ENCODE data around the gene ROBO3. TPM values are rescaled to one million over a fixed set of nuclear protein-coding genes. Genes with fewer than 3 reads are reported as not detected.

The ROBO3 gene, protein sequence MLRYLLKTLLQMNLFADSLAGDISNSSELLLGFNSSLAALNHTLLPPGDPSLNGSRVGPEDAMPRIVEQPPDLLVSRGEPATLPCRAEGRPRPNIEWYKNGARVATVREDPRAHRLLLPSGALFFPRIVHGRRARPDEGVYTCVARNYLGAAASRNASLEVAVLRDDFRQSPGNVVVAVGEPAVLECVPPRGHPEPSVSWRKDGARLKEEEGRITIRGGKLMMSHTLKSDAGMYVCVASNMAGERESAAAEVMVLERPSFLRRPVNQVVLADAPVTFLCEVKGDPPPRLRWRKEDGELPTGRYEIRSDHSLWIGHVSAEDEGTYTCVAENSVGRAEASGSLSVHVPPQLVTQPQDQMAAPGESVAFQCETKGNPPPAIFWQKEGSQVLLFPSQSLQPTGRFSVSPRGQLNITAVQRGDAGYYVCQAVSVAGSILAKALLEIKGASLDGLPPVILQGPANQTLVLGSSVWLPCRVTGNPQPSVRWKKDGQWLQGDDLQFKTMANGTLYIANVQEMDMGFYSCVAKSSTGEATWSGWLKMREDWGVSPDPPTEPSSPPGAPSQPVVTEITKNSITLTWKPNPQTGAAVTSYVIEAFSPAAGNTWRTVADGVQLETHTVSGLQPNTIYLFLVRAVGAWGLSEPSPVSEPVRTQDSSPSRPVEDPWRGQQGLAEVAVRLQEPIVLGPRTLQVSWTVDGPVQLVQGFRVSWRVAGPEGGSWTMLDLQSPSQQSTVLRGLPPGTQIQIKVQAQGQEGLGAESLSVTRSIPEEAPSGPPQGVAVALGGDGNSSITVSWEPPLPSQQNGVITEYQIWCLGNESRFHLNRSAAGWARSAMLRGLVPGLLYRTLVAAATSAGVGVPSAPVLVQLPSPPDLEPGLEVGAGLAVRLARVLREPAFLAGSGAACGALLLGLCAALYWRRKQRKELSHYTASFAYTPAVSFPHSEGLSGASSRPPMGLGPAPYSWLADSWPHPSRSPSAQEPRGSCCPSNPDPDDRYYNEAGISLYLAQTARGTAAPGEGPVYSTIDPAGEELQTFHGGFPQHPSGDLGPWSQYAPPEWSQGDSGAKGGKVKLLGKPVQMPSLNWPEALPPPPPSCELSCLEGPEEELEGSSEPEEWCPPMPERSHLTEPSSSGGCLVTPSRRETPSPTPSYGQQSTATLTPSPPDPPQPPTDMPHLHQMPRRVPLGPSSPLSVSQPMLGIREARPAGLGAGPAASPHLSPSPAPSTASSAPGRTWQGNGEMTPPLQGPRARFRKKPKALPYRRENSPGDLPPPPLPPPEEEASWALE (N-terminal part only)
- total RNA-seq: 10.8 TPM

- no peak for DNase-seq
Measured at GRCh38 chr11:124865181-124865901, at the start of gene ROBO3. ROBO3 (plus strand) TSS chr11:124865432; CDS start chr11:124865578, 146 bp downstream.

DNA sequence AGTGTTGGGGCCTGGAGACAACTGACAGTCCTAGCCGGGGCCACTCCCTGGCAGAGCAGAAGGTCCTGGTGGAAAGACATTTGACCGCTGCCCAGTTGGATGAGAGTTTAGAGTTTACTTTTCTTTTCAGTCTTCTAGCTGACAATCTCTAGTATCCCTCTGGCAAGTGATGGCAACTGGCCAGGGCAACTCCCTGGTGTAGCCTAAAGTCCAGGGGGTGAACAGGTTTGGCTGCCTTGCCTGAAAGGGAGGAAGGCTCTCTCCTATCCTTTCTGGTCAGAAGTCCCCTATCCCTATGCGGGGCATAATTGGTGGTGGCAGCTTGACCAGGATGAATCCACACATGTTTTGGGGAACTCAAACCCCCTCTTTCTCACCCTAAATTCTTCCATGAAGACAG, 48.2 kb upstream of the ROBO3 start:
- DNase-seq: no peak

- no peak for DNase-seq
Measured at GRCh38 chr11:124821995-124822730, 43.1 kb upstream of the ROBO3 start.

DNA sequence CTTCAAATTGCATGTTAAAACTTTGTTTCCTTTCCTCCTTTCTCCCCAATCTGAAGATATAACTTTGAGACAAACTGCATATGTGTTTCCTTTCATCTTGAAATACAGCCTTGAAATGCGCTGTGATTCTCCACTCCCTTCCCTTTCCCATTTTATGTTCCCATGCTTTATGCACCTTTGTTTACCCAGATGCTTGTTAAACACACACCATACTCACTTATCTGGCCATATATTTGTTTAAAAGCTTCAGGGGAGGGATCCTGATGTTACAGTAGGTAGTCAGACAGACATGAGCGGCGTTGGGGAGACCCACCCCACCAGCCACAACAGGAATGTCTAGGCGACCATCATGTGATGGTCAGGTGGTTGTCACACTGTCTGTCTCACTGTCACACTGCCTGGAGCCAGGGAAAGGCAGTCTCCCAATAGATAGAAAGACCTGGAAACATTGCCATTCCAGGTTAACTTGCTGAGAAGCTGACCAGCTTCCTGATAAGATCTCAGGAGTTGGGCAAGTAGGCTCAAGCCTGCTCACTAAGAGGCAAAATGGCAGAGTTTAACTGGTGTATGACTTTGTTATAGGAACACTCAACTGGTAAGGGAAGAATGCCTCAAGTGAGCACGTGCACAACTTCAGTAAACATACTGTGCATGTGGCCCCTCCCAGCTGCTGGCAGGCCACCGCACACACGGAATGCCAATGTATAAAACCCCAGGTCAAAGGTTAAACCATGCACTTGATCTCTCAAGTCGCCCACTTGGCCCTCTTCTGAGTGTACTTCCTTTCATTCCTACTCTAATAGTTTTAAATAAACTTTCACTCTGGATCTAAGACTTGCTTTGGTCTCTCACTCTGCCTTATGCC, 41.5 kb upstream of the ROBO3 start:
- DNase-seq: no peak

GRCh38 chr11:124825876-124826275, 39.4 kb upstream of the ROBO3 start:
- no peak for DNase-seq

DNA sequence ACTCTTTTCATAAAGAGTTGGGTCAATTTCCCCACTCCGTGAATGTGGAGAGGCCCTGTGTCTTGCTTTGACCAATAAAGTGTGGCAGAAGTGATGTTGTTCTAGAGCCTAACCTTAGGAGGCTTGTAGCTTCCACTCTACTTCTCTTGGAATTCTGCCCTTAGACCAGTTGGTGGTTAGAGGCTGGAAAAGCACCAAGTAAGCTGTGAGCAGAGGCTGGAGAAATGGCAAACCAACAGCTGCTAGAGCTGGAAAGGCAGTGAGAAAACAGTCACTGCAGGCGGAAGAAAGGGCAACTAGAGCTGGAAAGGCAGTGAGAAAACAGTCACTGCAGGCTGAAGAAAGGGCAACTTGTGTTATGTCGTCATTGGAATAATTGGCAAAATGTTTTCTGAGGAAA, 35.2 kb upstream of the ROBO3 start:
- DNase-seq: peak; percentile 73

DNA sequence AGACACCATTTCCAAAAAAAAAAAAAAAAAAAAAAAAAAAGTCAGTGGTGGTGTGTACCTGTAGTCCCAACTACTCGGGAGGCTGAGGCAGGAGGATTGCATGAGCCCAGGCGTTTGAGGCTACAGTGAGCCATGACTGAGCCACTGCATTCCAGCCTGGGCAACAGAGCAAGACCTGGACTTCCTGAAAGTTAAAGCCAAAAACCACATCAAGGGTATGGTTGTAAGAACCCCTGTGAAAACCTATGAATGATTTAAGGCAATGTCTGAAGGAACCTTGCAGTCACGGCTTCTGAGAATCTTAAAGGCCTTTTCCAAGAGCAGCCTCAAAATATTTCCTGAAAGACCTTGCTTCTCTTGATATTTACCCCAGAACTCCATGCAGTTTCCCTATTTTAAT, 34.5 kb upstream of the ROBO3 start:
- no peak for DNase-seq

DNA sequence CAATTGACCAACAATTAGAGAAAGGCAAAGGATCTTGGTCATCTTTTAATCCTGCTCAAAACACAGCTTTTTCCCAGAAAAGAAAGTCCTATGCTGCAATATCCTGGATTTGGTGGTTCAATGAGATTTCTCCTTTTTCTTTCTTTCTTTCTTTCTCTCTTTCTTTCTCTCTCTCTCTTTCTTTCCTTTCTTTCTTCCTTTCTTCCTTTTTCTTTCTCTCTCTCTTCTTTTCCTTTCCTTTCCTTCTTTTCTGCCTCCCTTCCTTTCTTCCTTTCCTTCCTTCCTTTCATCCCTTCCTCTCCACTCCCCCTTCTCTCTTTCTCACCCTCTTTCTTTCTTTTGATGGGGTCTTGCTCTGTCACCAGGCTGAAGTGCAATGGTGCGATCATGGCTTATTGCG, 33.3 kb upstream of the ROBO3 start:
- DNase-seq: no peak

DNA sequence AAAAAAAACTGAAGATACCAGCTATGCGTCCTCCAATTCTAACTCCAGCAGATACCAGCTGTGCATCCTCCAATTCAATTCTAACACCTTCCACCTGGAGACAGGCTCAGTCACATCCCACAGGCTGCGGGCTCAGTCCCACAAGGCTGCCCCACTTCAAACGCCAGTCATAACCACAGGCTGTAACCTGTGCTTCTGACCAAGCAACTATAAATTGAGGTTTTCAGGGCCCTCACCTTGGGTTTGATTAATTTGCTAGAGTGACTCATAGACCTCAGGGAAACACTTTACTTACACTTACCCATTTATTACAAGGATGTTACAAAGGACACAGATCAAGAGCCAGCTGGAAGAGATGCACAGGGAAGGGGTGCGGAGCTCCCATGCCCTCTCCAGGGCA, 32.7 kb upstream of the ROBO3 start:
- DNase-seq: no peak

DNA sequence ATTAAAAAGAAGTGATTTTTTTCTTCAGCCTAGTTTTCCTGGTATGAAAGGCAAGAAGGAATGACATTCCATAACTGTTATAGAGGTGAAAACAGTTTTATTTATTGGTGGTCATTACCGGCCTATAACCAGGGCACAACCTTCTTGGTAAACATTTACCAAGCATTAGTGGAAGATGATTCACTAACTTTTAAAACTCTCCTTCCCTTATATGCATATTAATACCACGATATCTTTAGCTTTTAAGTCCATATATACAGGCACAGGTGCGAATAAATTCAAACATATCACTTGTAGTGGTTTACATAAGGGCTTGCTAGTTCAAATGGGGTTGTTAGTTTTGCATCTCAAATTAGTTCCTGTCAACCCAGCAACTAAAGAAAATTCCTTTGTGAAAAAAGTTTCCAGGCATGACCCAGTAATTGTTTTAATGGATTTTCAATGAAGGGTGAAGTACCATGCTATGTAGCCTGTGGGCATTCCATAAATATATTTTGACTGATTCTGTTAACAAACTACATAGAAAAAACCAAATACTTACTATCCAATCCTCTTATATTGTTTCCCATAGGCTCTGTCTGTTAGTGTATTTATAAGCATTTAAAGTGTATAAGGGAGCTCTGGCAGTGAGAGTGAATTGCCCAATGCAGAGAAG, 30.6 kb upstream of the ROBO3 start:
- DNase-seq: no peak

GRCh38 chr11:124835918-124836317, 29.3 kb upstream of the ROBO3 start:
- DNase-seq: no peak

DNA sequence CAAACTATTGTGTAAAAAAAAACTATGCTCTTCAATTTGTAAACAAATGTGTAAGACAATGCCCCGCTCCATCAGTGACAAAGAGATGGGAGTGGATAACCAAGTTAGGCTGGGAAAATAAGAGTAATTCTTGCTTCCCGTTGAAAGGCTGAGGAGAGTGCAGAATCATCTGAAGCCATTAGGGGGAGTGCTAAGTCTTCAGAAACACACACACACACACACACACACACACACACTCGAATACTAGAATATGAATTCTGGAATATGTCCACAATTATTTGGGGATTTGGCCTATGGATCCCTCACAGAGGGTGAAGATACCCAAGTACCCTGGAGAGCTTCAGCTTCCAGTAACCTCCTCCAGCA, 27.8 kb upstream of the ROBO3 start:
- peak; percentile 75 for DNase-seq

- no peak for DNase-seq
Measured at GRCh38 chr11:124838805-124839127, 26.5 kb upstream of the ROBO3 start.

DNA sequence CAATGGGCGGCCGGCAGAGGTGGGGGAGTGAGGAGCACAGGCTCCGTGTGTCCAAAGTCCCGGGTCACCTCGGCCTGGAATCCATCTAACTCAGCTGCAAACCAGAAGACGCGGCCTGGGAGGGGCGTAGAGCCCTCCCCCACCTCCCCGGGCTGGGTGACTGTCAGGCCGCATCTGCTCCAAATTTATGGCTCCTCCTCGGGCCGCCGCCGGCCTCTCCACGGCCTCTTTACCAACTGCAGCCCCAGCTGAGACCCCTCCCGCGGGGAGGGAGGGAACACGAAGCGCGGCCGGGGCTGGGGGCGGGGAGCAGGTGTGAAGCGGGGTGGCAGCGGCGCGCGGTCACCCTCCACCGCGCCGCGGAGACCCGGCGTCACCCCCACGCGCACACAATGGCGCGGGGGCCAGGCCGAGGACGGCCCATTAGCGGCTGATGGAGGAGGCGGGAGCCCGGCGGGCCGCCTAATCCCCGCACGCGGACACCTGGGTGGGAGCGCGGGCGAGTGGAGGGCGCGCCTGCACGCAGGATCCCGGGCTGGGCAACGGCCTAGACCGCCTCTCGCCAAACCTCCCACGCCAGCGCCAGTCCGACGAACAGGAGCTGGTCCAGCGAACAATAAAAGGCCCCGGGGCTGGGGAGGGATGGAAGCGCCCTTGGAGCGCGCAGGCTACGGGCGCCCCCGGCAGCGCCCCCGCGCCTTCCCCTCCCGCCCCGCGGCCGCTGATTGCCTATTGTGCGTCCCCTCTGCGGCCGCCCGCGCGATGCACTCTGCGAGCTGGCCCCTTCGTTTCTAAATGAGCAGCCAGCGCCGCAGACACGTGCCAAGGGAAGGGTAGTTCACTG, 25.9 kb upstream of the ROBO3 start:
- DNase-seq: peak; percentile 48

- no peak for DNase-seq
Measured at GRCh38 chr11:124839972-124840621, 25.1 kb upstream of the ROBO3 start.

DNA sequence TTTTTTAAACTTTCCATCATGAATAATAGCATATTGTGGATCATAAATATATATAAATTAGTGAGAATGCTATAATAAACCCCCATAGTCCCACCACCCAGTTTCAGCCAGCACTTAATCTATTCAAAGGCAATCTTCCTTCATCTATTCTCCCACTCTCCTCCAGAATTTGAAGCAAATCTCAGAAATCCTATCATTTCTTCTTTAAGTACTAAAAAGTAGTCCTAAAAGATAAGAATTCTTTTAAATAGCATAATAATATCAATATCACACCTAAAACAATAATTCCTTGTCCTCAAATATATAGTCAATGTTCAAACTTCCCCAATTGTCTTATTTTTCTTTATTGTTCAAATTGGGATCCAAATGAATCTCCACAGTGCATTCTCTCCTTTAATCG, 24.6 kb upstream of the ROBO3 start:
- no peak for DNase-seq

GRCh38 chr11:124841201-124841600, 24.0 kb upstream of the ROBO3 start:
- DNase-seq: no peak

GRCh38 chr11:124841840-124842239, 23.4 kb upstream of the ROBO3 start:
- no peak for DNase-seq
